HUES48 (cell line): ENCODE results near the gene GPR68.
"Not testable (repeated sequence)": the region's sequence is repeated elsewhere in the genome, so short reads cannot be mapped to it uniquely, and the experiment has no call there.

Experiments used
- H3K27ac ChIP-seq: one replicate; pipeline ENCODE4 v1.7.0; 2013; ENCODE audit warnings: low read depth, low read length, inconsistent platforms
- H3K27me3 ChIP-seq: 2 replicates; pipeline ENCODE4 v1.6.1; 2013; ENCODE audit warnings: mild to moderate bottlenecking, low read length; ENCODE audit not compliant: control insufficient read depth, insufficient read depth
- H3K36me3 ChIP-seq: 2 replicates; pipeline ENCODE4 v1.6.1; 2013; ENCODE audit warnings: low read length; ENCODE audit not compliant: control insufficient read depth, insufficient read depth
- H3K4me1 ChIP-seq: 2 replicates; pipeline ENCODE4 v1.6.1; 2013; ENCODE audit warnings: mild to moderate bottlenecking, low read length; ENCODE audit not compliant: control insufficient read depth, insufficient read depth
- H3K4me3 ChIP-seq: 2 replicates; pipeline ENCODE4 v1.5.1; 2013; ENCODE audit warnings: mild to moderate bottlenecking, low read depth, low read length
- H3K9ac ChIP-seq: 2 replicates; pipeline ENCODE4 v1.6.1; 2013; ENCODE audit warnings: mild to moderate bottlenecking, low read depth, low read length, moderate library complexity
- H3K9me3 ChIP-seq: 2 replicates; pipeline ENCODE4 v1.6.1; 2013; ENCODE audit warnings: low read length; ENCODE audit not compliant: control insufficient read depth, insufficient read depth

The GPR68 gene

GRCh38 chr14:91250912-91251311, 6.4 kb upstream of the GPR68 start:
- H3K4me3 ChIP-seq = no peak overlapping the region

GRCh38 chr14:91249841-91250616, 5.5 kb upstream of the GPR68 start:
- no peaks in the 10 kb centered on the region for H3K4me1 ChIP-seq
- no peak overlapping the region for H3K27ac ChIP-seq
- no peaks in the 10 kb centered on the region for H3K36me3 ChIP-seq
- H3K9me3 ChIP-seq = no peaks in the 10 kb centered on the region
- no peak overlapping the region for H3K9ac ChIP-seq
- H3K27me3 ChIP-seq = peaks cover 16% of the 10 kb centered on the region
- no peak overlapping the region for H3K4me3 ChIP-seq

More at GRCh38 chr14:91250912-91251311, 6.4 kb upstream of the GPR68 start:
- Histone ChIP-seq H3K9me3 (no peaks in the 10 kb centered on the region), H3K4me1 (no peaks in the 10 kb centered on the region), H3K9ac (no peak overlapping the region), H3K36me3 (no peaks in the 10 kb centered on the region), H3K27me3 (peaks cover 16% of the 10 kb centered on the region), H3K27ac (no peak overlapping the region)

- no peaks in the 10 kb centered on the region for H3K27me3 ChIP-seq
- H3K27ac ChIP-seq = no peak overlapping the region
- no peak overlapping the region for H3K9ac ChIP-seq
- H3K4me3 ChIP-seq = no peak overlapping the region
- H3K9me3 ChIP-seq = no peaks in the 10 kb centered on the region
- 0 out of 2 replicates have a peak, but pooled peaks cover 5% of the 10 kb centered on the region for H3K4me1 ChIP-seq
- no peaks in the 10 kb centered on the region for H3K36me3 ChIP-seq
Observed at GRCh38 chr14:91246051-91246852, 1.7 kb upstream of the GPR68 start.

- H3K4me1 ChIP-seq, H3K9me3 ChIP-seq, H3K27me3 ChIP-seq, H3K27ac ChIP-seq, H3K4me3 ChIP-seq, H3K36me3 ChIP-seq, H3K9ac ChIP-seq: not testable (repeated sequence)
Observed at GRCh38 chr14:91245616-91246015, 1.1 kb upstream of the GPR68 start.

GRCh38 chr14:91245029-91245428, 525 bp upstream of the GPR68 start:
- Histone ChIP-seq H3K36me3 (no peaks in the 10 kb centered on the region), H3K27ac (no peak overlapping the region), H3K27me3 (no peaks in the 10 kb centered on the region), H3K4me3 (no peak overlapping the region), H3K4me1 (0 out of 2 replicates have a peak, but pooled peaks cover 5% of the 10 kb centered on the region), H3K9me3 (no peaks in the 10 kb centered on the region), H3K9ac (no peak overlapping the region)

- Histone ChIP-seq H3K36me3 (no peaks in the 10 kb centered on the region), H3K4me1 (0 out of 2 replicates have a peak, but pooled peaks cover 5% of the 10 kb centered on the region), H3K4me3 (no peak overlapping the region), H3K9me3 (0 out of 2 replicates have a peak, but pooled peaks cover 2% of the 10 kb centered on the region), H3K27me3 (no peaks in the 10 kb centered on the region), H3K9ac (no peak overlapping the region), H3K27ac (no peak overlapping the region)
Observed at GRCh38 chr14:91243074-91243471, 1.4 kb downstream of the GPR68 start.

- 0 out of 2 replicates have a peak, but pooled peaks cover 5% of the 10 kb centered on the region for H3K4me1 ChIP-seq
- H3K9me3 ChIP-seq = 0 out of 2 replicates have a peak, but pooled peaks cover 2% of the 10 kb centered on the region
- H3K4me3 ChIP-seq = no peak overlapping the region
- no peak overlapping the region for H3K9ac ChIP-seq
- no peak overlapping the region for H3K27ac ChIP-seq
- H3K27me3 ChIP-seq = no peaks in the 10 kb centered on the region
- H3K36me3 ChIP-seq = no peaks in the 10 kb centered on the region
Observed at GRCh38 chr14:91242635-91243034, 1.9 kb downstream of the GPR68 start.

GRCh38 chr14:91241863-91242262, 2.6 kb downstream of the GPR68 start:
- no peaks in the 10 kb centered on the region for H3K27me3 ChIP-seq
- H3K9ac ChIP-seq = no peak overlapping the region
- 0 out of 2 replicates have a peak, but pooled peaks cover 5% of the 10 kb centered on the region for H3K4me1 ChIP-seq
- no peak overlapping the region for H3K27ac ChIP-seq
- H3K4me3 ChIP-seq = no peak overlapping the region
- no peaks in the 10 kb centered on the region for H3K36me3 ChIP-seq
- H3K9me3 ChIP-seq = 0 out of 2 replicates have a peak, but pooled peaks cover 2% of the 10 kb centered on the region

GRCh38 chr14:91238661-91239060, 5.8 kb downstream of the GPR68 start:
- Histone ChIP-seq H3K9ac (no peak overlapping the region), H3K4me3 (no peak overlapping the region), H3K27ac (no peak overlapping the region), H3K27me3 (no peaks in the 10 kb centered on the region), H3K9me3 (0 out of 2 replicates have a peak, but pooled peaks cover 2% of the 10 kb centered on the region), H3K4me1 (no peaks in the 10 kb centered on the region), H3K36me3 (no peaks in the 10 kb centered on the region)

GRCh38 chr14:91238085-91238484, 6.4 kb downstream of the GPR68 start:
- H3K36me3 ChIP-seq = no peaks in the 10 kb centered on the region
- no peak overlapping the region for H3K9ac ChIP-seq
- H3K4me1 ChIP-seq = no peaks in the 10 kb centered on the region
- H3K27ac ChIP-seq = no peak overlapping the region
- no peaks in the 10 kb centered on the region for H3K27me3 ChIP-seq
- no peak overlapping the region for H3K4me3 ChIP-seq
- H3K9me3 ChIP-seq = 0 out of 2 replicates have a peak, but pooled peaks cover 2% of the 10 kb centered on the region

GRCh38 chr14:91237219-91237618, 7.3 kb downstream of the GPR68 start:
- 0 out of 2 replicates have a peak, but pooled peaks cover 2% of the 10 kb centered on the region for H3K9me3 ChIP-seq
- no peaks in the 10 kb centered on the region for H3K27me3 ChIP-seq
- no peaks in the 10 kb centered on the region for H3K4me1 ChIP-seq
- no peak overlapping the region for H3K4me3 ChIP-seq
- H3K36me3 ChIP-seq = no peaks in the 10 kb centered on the region
- H3K27ac ChIP-seq = no peak overlapping the region
- H3K9ac ChIP-seq = no peak overlapping the region
